RKO (cell line): Measurements from ENCODE around the gene NFE2L3.
A peak's percentile ranks its signal among the peaks of the same experiment; 100 is the strongest.
"Not testable (repeated sequence)": the region's sequence is repeated elsewhere in the genome, so short reads cannot be mapped to it uniquely, and the experiment has no call there.

Source experiments
- DNase-seq: peaks from one replicate; pipeline ENCODE4 v3.0.0-alpha.2; 2016; ENCODE audit warnings: low spot score

NFE2L3 gene, protein sequence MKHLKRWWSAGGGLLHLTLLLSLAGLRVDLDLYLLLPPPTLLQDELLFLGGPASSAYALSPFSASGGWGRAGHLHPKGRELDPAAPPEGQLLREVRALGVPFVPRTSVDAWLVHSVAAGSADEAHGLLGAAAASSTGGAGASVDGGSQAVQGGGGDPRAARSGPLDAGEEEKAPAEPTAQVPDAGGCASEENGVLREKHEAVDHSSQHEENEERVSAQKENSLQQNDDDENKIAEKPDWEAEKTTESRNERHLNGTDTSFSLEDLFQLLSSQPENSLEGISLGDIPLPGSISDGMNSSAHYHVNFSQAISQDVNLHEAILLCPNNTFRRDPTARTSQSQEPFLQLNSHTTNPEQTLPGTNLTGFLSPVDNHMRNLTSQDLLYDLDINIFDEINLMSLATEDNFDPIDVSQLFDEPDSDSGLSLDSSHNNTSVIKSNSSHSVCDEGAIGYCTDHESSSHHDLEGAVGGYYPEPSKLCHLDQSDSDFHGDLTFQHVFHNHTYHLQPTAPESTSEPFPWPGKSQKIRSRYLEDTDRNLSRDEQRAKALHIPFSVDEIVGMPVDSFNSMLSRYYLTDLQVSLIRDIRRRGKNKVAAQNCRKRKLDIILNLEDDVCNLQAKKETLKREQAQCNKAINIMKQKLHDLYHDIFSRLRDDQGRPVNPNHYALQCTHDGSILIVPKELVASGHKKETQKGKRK

DNA sequence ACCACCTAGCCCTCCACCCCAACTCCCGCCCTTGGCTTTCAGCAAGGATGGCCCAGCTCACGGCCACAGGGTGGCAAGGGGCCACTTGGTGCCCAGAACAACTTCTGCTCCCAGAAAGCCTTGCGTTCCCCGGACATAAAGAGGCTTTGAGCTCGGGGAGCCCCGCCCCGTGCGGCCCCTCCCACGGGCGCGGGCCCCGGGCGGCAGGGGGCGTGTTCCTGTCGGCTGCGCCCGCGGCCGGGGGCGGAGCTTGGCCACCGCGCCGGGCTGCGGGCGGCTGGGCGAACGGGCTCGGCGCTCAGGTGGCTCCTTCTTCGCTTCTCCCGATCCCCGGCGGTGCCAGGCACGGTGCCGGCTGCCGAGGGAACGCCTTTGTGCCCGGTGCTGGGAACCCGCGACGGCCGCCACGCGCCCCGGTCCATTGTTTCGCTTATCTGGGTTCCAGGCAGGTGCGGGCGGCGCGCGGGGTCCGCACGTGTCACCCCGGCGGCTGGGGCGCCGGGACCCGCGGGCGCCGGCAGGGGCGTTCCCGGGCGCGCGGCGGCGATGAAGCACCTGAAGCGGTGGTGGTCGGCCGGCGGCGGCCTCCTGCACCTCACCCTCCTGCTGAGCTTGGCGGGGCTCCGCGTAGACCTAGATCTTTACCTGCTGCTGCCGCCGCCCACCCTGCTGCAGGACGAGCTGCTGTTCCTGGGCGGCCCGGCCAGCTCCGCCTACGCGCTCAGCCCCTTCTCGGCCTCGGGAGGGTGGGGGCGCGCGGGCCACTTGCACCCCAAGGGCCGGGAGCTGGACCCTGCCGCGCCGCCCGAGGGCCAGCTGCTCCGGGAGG lies at the start of gene NFE2L3:
NFE2L3 (plus strand) TSS at position 246 of the 829 bp plus-strand sequence; CDS start at position 547, 301 bp downstream.
- DNase-seq: peak; percentile 77

DNA sequence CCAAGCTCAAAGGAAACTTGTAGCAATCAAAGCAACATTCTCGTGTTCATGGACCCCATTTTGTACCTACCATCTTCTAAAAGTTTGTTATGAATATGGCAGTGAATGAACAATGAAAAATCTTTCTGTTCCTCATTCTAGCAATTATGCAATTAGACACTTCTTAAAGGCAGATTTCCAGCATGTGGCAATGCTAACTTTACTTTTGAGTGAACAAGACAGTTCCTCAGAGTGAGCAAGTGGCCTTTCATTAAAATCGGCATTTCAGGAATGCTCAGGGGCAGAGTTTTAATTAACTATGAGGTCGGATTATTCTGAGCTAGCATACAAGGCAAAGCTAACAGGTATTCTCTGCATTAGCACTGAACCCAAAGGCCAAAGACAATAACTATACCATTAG lies 48.4 kb upstream of the NFE2L3 start:
- DNase-seq: no peak

DNA sequence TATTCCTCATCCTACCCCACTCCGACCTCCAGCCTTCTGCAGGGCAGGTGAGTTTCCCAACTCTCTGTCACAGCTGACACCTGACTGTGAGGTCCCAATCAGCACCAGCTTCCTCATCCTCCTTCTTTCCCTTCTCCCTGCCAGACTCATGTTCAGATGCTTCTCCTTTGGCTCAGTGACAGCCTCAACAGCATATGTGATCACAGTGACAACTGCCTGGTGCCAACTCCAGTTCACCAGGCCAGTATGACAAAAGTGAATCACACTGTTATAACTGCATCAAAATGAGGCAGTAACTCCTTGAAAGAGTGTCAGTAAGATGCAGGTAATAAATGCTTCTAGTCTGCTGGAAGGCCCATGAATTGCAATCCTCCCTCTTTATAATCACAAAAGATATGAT lies 46.8 kb upstream of the NFE2L3 start:
- no peak for DNase-seq

DNA sequence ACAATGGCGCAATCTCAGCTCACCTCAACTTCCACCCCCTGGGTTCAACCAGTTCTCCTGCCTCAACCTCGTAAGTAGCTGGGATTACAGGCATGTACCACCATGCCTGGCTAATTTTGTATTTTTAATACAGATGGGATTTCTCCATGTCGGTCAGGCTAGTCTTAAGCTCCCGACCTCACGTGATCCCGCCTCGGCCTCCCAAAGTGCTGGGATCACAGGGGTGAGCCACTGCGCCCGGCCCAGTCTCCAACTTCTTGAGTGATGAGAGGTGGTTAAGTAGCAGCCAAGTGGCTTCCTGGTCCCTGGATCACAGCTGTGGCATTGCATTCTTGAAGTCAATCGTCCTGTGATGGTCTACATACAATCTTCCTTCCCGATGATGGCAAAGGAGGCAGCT lies 46.1 kb upstream of the NFE2L3 start:
- DNase-seq: no peak

DNA sequence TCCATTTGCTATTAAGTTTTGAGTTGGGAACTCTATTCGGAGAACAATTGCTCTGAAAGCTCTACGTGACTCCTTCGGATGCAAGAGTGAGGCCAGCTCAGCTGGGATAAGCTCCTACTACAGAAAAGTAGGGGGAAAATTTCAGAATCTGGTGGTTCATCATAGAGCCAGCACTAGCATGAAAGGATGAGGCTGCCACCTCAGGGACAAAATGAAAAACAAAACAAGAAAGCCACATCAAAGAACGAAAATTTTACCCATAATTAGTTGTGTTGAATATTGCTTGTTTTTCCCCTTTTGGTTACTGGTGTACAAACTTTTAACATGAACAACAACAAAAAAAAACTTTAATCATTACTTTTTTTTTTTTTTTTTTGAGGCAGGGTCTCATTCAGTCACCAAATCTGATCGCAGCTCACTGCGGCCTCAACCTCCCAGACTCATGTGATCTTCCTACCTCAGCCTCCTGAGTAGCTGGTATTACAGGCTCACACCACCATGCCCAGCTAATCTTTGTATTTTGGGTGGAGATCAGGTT lies 39.7 kb upstream of the NFE2L3 start:
- DNase-seq: no peak

DNA sequence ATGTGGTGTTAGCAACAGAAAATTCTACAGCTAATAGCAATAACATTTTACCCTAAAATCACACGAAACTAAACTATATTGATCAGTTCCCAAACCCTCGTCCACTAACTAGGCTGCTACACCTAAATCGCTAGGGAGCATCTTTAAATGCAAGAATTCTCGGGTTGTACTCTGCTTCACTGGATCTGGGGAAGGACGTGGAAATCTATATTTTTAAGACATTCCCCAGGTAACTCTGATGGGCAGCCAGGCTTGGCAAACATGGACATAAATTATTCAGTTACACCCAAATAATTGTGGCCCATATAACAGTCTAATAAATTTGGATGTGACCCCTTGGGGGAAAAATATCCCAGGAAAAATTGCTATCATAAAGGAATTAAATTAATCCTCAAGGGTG lies 36.3 kb upstream of the NFE2L3 start:
- DNase-seq: no peak

DNA sequence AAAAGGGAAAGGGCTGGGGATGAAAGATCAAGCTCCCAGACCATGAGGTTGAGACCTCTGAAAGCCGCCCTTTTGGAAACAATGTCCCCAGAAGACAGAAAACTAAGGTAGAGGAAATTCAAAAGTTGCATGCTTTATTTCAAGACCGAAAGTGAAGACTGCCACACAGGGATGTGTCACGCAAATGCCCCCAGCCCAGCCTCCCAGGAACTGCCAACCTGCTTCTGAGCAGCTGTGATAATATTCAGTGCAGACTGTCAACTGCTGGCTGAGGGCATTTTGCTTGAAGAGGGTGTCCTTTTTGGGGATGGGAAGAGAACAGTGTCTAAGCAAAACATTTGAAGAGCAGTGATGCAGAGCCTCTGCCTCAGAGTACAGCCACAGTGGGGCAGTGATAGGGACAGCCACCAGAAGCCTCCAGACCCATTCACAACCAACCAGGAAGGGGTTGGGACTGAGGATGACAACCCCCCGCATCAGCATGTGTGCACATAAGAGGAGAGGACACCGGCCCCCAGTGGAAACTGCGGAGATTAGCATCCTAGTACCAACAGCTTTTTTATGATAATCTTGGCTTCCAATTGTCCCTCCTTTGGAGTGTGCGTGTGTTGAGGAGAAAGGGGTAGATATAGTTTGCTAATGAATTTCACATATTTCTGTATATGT lies 34.7 kb upstream of the NFE2L3 start:
- no peak for DNase-seq

DNA sequence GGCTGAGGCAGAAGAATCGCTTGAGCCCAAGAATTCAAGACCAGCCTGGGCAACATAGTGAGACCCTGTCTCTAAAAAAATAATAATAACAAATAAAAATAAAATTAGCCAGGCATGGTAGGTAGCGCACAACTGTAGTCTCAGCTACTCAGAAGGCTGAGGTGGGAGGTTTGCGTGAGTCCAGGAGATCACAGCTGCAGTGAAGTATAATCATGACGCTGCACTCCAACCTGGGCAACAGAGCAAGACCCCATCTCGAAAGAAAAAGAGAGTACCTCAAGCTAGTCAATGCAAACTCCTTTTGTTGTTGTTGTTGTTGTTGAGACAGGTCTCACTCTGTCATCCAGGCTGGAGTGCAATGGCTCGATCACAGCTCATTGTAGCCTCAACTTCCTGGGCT lies 34.0 kb upstream of the NFE2L3 start:
- no peak for DNase-seq

DNA sequence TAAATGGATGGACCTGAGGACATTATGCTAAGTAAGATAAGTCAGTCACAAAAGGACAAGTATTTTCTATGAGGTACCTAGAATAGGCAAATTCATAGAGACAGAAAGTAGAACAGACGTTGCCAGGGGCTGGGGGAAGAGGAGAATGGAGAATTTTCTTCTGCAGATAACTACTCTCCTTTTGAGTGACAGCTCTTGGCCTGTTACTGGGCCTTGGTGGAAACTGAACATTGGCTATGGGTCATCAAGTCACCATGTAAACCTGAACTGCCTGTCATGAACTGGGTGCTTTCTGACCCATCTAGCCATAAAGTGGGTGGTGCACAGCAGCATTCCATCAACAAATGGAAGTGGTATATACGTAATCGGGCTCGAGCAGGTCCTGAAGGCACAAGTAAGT lies 29.3 kb upstream of the NFE2L3 start:
- DNase-seq: no peak

DNA sequence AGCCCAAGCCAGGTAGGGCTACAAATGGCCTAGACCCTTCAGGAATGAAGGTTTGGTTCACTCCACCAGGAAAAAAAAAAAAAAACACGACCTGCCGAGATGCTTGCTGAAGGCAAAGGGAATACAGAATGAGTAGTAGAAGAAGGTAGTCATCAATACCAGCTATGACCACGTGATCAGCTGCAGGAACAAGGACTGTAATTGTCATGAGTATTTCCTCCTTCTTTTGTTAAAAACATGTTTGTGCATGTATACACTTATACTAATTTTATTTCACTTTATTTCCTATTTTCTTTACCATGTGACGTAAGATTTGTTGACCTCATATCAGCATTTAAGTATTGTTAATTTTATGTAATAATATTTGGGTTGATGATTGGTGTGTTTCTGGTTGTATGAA lies 27.2 kb upstream of the NFE2L3 start:
- DNase-seq: not testable (repeated sequence)

DNA sequence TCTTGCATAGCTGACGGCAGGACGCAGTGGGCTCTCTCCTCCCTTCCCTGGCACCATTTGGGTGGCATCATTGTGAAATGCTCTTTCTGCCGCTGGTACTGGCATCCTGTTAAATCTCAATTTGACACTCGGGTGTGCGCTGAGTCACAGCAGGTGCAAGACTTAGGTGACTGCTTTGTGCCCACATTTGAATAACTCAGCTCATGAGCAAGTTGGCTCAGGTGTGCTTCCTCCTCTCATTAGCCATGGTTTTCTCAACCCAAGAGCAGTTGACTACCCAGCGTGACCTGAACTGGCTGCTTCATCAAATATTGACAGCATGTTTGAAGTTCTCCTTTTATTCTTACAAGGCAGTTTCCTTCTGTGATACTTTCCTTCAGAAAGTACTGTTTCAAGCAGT lies 24.6 kb upstream of the NFE2L3 start:
- no peak for DNase-seq

DNA sequence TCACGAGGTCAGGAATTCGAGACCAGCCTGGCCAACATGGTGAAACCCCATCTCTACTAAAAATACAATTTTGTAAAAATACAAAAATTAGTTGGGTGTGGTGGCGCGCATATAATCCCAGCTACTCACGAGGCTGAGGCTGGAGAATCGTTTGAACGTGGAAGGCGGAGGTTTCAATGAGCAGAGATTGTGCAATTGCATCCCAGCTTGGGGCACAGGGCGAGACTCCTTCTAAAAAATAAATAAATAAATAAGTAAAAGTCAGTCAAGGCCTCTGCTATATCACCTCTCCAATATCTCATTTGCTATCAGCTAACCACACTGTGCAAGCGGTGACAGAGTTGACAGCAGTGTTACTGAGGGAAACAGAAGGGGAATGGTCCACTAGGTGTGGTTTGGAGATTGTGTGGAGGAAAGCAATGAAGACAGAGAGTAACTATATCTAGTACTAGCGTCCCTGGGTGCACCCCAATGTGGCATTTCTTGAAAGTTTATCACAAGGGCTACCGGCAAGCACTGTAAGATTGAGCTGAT lies 20.9 kb upstream of the NFE2L3 start:
- DNase-seq: no peak

DNA sequence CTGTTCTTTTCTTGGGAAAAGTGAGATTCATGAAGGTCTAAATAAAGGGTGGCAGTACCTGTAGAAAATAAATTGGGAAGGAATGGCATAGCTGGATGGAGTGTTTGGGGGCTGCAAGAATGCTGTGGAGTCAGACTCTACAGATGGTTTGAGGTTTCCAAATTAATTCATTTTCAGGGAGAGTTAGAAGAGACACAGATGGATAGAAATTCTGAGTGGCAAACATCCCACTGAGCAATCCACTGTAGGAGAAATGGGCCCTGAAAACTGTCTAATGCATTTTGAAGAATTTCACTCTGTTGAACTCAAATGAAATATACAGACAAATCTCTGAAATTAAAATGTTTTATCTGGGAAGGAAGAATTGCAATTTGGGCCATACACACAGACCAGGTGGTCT lies 16.9 kb upstream of the NFE2L3 start:
- DNase-seq: no peak

DNA sequence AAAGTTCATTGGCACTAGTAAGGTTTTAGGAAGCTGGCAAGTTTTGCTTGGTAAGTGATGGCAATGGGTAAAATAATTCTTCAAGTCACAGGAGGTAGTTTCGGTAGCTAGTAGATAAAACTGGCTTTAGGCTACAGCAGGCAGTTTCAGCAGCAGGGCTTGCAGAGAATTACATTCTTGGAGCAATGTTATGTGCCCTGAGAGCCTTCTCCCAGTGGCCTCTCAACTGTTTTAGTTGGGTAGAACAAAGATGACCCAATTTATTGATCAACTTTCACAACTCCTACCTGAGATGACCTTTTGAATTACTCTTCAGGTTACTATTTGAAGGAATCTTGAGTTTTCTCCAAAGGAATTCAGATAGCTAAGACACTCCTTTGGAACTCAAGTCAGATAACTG lies 16.4 kb upstream of the NFE2L3 start:
- DNase-seq: no peak

DNA sequence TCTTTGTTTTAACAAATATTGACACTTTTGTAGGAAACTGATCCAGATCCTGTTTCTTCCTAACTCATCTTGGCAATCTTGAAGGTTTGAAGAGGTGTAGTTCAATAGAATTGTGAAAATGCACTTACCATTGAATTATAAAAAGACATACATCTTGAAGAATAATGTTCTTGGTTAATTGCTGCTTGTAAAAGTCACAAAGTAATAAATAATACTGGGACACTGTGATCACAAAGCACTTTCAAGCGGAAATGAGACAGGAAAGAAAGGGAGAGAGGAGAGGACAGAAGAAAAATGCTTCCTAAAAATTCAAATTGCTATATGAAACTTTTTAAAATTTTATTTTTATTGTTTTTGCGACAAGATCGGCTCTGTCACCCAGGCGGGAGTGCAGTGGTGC lies 15.2 kb upstream of the NFE2L3 start:
- no peak for DNase-seq

DNA sequence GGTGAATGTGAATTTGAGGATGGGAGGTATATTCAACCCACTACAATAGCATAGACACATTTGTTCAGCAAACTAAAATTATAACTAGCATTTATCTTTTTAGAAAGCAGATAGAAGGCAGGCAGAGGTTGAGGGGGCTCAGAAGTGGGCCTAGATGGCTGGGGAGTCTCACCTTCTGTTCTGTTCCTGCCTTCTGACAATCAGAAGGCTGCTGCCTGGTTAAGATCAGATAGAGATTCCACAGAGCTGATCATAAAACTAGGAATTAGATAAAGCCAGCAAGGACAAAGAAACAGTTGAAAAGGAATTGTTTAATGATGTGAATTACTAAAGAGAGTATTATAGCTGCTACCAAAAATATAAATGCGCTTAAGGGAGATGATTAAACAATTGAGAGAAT lies 11.6 kb upstream of the NFE2L3 start:
- no peak for DNase-seq

DNA sequence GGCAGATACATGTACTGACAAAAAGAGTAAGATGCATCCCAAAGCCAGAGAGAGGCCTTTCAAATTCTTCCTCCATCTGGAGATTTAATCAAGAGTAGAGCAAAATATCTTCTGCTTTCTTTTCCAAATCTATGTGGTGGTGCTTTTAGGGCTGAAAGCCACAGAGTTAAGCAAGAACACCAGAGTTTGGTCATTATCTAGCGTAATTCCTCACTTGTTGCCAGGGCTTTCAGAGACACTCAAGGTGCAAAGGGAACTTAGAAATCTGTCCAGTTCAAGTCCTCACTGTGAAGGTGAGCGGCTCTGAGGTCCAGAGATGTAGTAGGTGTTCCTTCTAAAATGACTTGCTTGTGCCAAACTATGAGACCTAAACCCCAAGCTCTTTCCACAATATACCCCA lies 10.9 kb upstream of the NFE2L3 start:
- DNase-seq: no peak

DNA sequence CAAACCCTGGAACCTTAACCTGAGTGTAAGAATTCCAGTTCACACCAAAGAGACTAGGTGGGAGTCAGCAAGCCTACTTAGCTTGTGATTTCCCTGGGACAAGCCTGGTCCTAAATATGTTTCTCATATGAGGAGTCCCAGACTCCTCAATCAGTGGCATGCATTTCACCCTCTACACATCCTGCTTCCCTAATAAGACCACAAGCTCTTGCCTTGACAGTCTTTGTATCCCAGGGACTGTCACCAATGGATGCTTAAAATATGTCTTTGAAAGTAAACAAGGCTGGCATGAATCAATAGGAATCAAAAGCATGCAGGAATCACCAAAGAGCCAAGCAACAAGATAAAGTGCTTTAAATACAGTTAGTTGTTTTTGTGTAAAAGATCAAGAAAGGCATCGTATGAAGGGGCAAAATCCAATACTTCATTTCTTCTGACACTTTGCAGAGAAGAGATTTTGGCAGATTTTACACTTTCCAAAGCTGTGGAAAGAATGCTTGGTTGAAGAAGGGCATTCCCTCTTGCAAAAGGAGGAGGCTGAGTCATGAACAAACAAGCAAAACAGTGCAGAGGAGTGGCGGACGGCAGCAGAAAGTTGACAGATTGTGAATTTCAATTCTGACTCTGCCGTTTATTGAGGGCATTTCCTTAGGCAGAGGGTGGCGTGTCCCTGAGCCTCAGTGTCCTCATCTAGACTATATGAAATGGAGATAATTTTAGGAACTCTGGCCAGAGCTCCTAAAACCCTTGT lies 8.5 kb upstream of the NFE2L3 start:
- no peak for DNase-seq

DNA sequence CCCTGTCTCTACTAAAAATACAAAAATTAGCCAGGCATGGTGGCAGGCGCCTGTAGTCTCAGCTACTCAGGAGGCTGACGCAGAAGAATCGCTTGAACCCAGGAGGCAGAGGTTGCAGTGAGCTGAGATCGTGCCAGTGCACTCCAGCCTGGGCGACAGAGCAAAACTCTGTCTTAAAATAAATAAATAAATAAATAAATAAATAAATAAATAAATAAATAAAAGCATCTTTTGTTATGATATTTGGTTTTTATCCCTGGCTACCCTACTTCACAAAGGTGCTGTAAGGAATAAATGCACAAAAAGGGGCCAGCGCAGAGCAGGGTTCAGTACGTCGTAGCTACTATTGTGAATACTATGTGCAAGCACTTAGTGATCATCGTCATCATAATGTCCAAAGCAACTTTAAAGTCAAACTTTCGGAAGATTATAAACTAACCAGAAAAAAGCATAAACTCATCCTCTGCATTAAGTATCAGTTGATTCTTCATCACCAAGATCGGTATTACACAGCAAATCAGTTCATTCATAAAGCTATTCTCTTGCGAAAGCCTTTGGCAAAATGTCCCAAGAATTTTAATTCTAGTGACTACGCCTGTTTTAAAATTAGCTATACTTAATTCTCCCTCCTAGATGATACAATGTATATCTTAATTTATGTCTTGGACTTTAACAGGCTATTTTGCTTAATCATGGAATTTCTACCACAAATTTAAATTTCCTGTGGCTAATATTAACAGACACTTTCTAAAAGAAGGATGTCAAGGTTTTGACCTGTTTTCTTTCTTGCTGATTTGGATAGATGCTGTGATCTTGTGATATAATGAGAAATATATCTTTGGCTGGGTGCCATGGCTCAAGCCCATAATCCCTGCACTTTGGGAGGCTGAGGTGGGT lies 7.6 kb upstream of the NFE2L3 start:
- no peak for DNase-seq

DNA sequence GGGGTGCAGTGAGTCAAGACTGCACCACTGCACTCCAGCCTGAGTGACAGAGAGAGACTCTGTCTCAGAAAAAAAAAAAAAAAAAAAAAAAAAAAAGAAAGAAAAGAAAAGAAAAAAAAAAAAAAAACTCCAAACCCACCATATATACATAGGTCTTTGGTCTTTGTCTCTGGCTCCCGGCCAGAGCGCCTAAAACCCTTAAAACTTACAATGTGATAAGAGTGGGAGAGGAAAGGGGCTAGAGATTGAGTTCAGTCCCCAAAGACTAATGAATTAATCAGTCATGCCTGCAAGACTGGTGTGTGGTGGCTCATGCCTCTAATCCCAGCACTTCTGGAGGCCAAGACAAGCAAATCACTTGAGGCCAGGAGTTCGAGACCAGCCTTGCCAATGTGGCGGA lies 6.8 kb upstream of the NFE2L3 start:
- no peak for DNase-seq
